ENCODE data around the gene ZNF341.

The ZNF341 gene

GRCh38 chr20:33789109-33789857, 57.5 kb downstream of the ZNF341 start:
- Histone ChIP-seq H3K79me2 (ENCODE audit: insufficient read depth, low read depth) (no peaks in the 10 kb centered on the region), H2AFZ (ENCODE audit: low read depth) (no peak overlapping the region), H4K20me1 (ENCODE audit: insufficient read depth) (no peaks in the 10 kb centered on the region), H3K36me3 (ENCODE audit: insufficient read depth) (no peaks in the 10 kb centered on the region), H3K4me1 (ENCODE audit: low read depth, poor library complexity, severe bottlenecking) (peaks cover 76% of the 10 kb centered on the region), H3K9ac (no peak overlapping the region; the same call in 1 of the 2 replicates), H3K4me3 (IDR thresholded peaks at IDR 0.05; ENCODE audit: insufficient read depth, low read depth, low read length) (no peak overlapping the region), H3K27ac (no peak overlapping the region; the same call in 1 of the 2 replicates), H3K27me3 (ENCODE audit: insufficient read depth, low read depth) (no peaks in the 10 kb centered on the region), H3K4me2 (peak overlapping the region; percentile 3; the same call in 1 of the 2 replicates)
- TF ChIP-seq CTCF (conservative IDR thresholded peaks at IDR 0.05; ENCODE audit: low read depth, low read length), result no peak

GRCh38 chr20:33789858-33790182, 58.0 kb downstream of the ZNF341 start:
- no peaks in the 10 kb centered on the region for H3K79me2 ChIP-seq (ENCODE audit: insufficient read depth, low read depth)
- H3K27ac ChIP-seq, result no peak overlapping the region; the same call in 1 of the 2 replicates
- no peaks in the 10 kb centered on the region for H4K20me1 ChIP-seq (ENCODE audit: insufficient read depth)
- H2AFZ ChIP-seq (ENCODE audit: low read depth), result no peak overlapping the region
- H3K4me2 ChIP-seq, result peak overlapping the region; percentile 3; the same call in 1 of the 2 replicates
- no peaks in the 10 kb centered on the region for H3K27me3 ChIP-seq (ENCODE audit: insufficient read depth, low read depth)
- TF ChIP-seq CTCF (conservative IDR thresholded peaks at IDR 0.05; ENCODE audit: low read depth, low read length), result no peak
- H3K4me3 ChIP-seq (IDR thresholded peaks at IDR 0.05; ENCODE audit: insufficient read depth, low read depth, low read length), result no peak overlapping the region
- H3K9ac ChIP-seq, result no peak overlapping the region
- H3K36me3 ChIP-seq (ENCODE audit: insufficient read depth), result no peaks in the 10 kb centered on the region
- peaks cover 71% of the 10 kb centered on the region for H3K4me1 ChIP-seq (ENCODE audit: low read depth, poor library complexity, severe bottlenecking)

- Histone ChIP-seq H2AFZ (ENCODE audit: low read depth) (no peak overlapping the region), H3K27ac (no peak overlapping the region), H3K79me2 (ENCODE audit: insufficient read depth, low read depth) (no peaks in the 10 kb centered on the region), H3K4me1 (ENCODE audit: low read depth, poor library complexity, severe bottlenecking) (peaks cover 63% of the 10 kb centered on the region), H3K4me3 (IDR thresholded peaks at IDR 0.05; ENCODE audit: insufficient read depth, low read depth, low read length) (no peak overlapping the region), H3K27me3 (ENCODE audit: insufficient read depth, low read depth) (no peaks in the 10 kb centered on the region), H4K20me1 (ENCODE audit: insufficient read depth) (no peaks in the 10 kb centered on the region), H3K36me3 (ENCODE audit: insufficient read depth) (no peaks in the 10 kb centered on the region), H3K4me2 (no peak overlapping the region; the same call in 1 of the 2 replicates), H3K9ac (no peak overlapping the region)
- no peak for TF ChIP-seq CTCF (conservative IDR thresholded peaks at IDR 0.05; ENCODE audit: low read depth, low read length)
Observed at GRCh38 chr20:33790566-33790965, 58.8 kb downstream of the ZNF341 start.

GRCh38 chr20:33791021-33791420, 59.2 kb downstream of the ZNF341 start:
- Histone ChIP-seq H3K9ac (no peak overlapping the region), H4K20me1 (ENCODE audit: insufficient read depth) (no peaks in the 10 kb centered on the region), H3K4me2 (no peak overlapping the region), H3K4me3 (IDR thresholded peaks at IDR 0.05; ENCODE audit: insufficient read depth, low read depth, low read length) (no peak overlapping the region), H3K27ac (no peak overlapping the region), H3K4me1 (ENCODE audit: low read depth, poor library complexity, severe bottlenecking) (peaks cover 59% of the 10 kb centered on the region), H3K27me3 (ENCODE audit: insufficient read depth, low read depth) (no peaks in the 10 kb centered on the region), H2AFZ (ENCODE audit: low read depth) (no peak overlapping the region), H3K79me2 (ENCODE audit: insufficient read depth, low read depth) (no peaks in the 10 kb centered on the region), H3K36me3 (ENCODE audit: insufficient read depth) (no peaks in the 10 kb centered on the region)
- no peak for TF ChIP-seq CTCF (conservative IDR thresholded peaks at IDR 0.05; ENCODE audit: low read depth, low read length)
